ENCODE data around the gene ANXA6. TPM values are rescaled to one million over a fixed set of nuclear protein-coding genes. Genes with fewer than 3 reads are reported as not detected.

Gene ANXA6
- total and polyA plus RNA-seq, 2 of the 4 experiments (the other 2 are of a cell fraction): 355 to 610 TPM

DNA sequence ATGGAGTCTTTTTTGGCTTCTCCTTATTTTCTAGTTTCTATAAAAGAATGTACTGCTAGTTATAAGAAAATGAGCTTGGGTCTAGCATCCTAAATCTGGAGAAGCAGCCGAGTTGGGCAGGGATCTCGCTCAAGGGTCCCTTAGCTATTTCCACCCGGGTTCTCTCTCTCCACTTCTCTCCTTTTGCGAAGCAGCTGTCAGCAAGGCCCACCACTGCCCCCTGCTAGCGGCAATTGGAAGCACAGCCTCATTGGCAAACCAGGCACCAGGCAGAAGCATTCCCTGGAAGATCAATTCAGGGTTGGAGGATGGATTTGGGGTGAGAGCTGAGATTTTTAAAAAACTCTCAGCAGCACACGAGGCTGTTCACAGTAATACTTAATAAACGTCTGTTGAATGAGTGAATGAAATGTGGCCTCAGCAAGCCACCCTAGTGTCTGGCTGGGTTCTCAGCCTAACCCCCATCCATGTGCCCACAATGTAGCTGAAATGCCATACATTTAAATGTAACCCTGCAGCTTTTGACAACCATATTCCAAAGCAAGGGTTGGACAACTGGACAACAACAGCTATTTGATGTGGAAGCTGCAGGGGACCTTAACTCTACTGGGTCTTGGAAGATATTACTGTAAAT lies 42.2 kb downstream of the ANXA6 start:
- Histone ChIP-seq H4K8ac (ENCODE audit: low read depth in 2 of 2, low read length in 2 of 2) (no peak overlapping the region), H3K9me3 (ENCODE audit: control insufficient read depth, insufficient read depth, low read length) (no peaks in the 10 kb centered on the region), H3K36me3 (ENCODE audit: control insufficient read depth, insufficient read depth, low read length) (peaks cover 59% of the 10 kb centered on the region), H4K91ac (ENCODE audit: insufficient read depth, low read depth, low read length) (no peak overlapping the region), H3K9me1 (ENCODE audit: insufficient read depth, low read length) (no peaks in the 10 kb centered on the region), H3K79me1 (ENCODE audit: low read depth in 1 of 2, low read length in 2 of 2) (peaks cover 7 to 30% of the 10 kb centered on the region in 2 experiments; a peak in 3 of 4 replicates), H4K5ac (ENCODE audit: low read depth, low read length) (no peak overlapping the region), H3K4me3 (ENCODE audit: insufficient read depth, low read depth, low read length) (no peak overlapping the region), H3K14ac (replicated peaks; ENCODE audit: low read depth, low read length) (no peak overlapping the region), H2BK120ac (ENCODE audit: low read depth, low read length) (no peak overlapping the region), H2BK20ac (ENCODE audit: low read depth, low read length) (no peak overlapping the region), H2AK9ac (replicated peaks; ENCODE audit: low read depth, low read length, poor library complexity) (peak overlapping the region; percentile 37), H2AFZ (replicated peaks; ENCODE audit: low read length, poor library complexity) (peak overlapping the region; percentile 34), H3K4me2 (ENCODE audit: low read depth, low read length) (no peak overlapping the region), H3K4me1 (ENCODE audit: control insufficient read depth, insufficient read depth, low read length) (no peaks in the 10 kb centered on the region), H4K20me1 (ENCODE audit: insufficient read depth, low read length) (peaks cover 23% of the 10 kb centered on the region), H3K23ac (ENCODE audit: low read depth, low read length) (no peak overlapping the region), H3K9ac (ENCODE audit: low read depth, low read length) (no peak overlapping the region), H2BK5ac (ENCODE audit: low read depth, low read length, poor library complexity, severe bottlenecking) (no peak overlapping the region), H3K56ac (ENCODE audit: extremely low read depth, insufficient read depth, low read length) (no peak overlapping the region), H3K27me3 (ENCODE audit: control insufficient read depth, insufficient read depth, low read length) (no peaks in the 10 kb centered on the region), H3K27ac (ENCODE audit: insufficient read depth, low read length) (no peak overlapping the region), H3K4ac (ENCODE audit: low read depth, low read length) (no peak overlapping the region), H2BK15ac (ENCODE audit: low read depth, low read length) (no peak overlapping the region), H3K18ac (ENCODE audit: low read depth, low read length) (no peak overlapping the region), H2AK5ac (ENCODE audit: low read depth, low read length) (no peak overlapping the region)
- ChIA-PET POLR2A (ENCODE audit: unreplicated experiment) (no interaction called here), CTCF (interaction anchor here (0.6 to 4.1 kb wide), 25 partner anchors 11 to 1201 kb away, joined by 3 to 61 read pairs (median 4); partner anchors contain the start of gene ANXA6)
- no TSS peak for BruUV-seq (replicated peaks)
- no CpG with 5 or more reads among the region's 7 CpGs for WGBS, 2 experiments (ENCODE audit: extremely low coverage in 2 of 2, insufficient read length in 1 of 2)
- DNase-seq (peak; percentile 56), ATAC-seq (ENCODE audit: low read depth) (peak; percentile 86)
- in situ Hi-C loops (cut with MboI; ENCODE audit: low sequenced_read_pairs): loop anchor here (5.0 kb wide), 1 partner anchor 63 kb away; no protein-coding TSS in a partner anchor
- intact Hi-C loops (cut with micrococcal nuclease): loop anchor here (1.0 kb wide), 2 partner anchors 64 to 113 kb away; no protein-coding TSS in a partner anchor
- dilution Hi-C loops (cut with HindIII; ENCODE audit: low sequenced_read_pairs, unreplicated experiment): no loop called here
- TF ChIP-seq BHLHE40 (IDR thresholded peaks at IDR 0.05; ENCODE audit: low read depth, low read length): no peak
- TF ChIP-seq RAD21 (IDR thresholded peaks at IDR 0.05; ENCODE audit: low read length): peak; percentile 89
- TF ChIP-seq CTCF (conservative IDR thresholded peaks at IDR 0.05; ENCODE audit: low read depth, low read length): peak; percentile 80
- no peak for TF ChIP-seq MXI1 (IDR thresholded peaks at IDR 0.05; ENCODE audit: borderline replicate concordance, low read depth, low read length)
- TF ChIP-seq SMC3 (IDR thresholded peaks at IDR 0.05; ENCODE audit: low read depth, low read length): peak; percentile 91
- no peak for TF ChIP-seq USF2 (IDR thresholded peaks at IDR 0.05; ENCODE audit: low read depth, low read length)

Measured in IMR-90 (cell line).